Activated CD8-positive, alpha-beta memory T cell treated with anti-CD3 and anti-CD28 coated beads, Interleukin-2, amount 50 U/mL, for 24 hours (primary cell): ENCODE data around the gene PDGFD.

Experiments
- DNase-seq: peaks from one replicate; pipeline ENCODE4 v3.0.0-alpha.2; 2020; ENCODE audit errors: extremely low read depth

PDGFD gene

GRCh38 chr11:103887001-103887658, 276.8 kb downstream of the PDGFD start:
- no peak for DNase-seq

- no peak for DNase-seq
Observed at GRCh38 chr11:103883856-103884255, 280.1 kb downstream of the PDGFD start.

GRCh38 chr11:103883291-103883690, 280.7 kb downstream of the PDGFD start:
- DNase-seq = no peak

GRCh38 chr11:103881584-103881983, 282.4 kb downstream of the PDGFD start:
- no peak for DNase-seq

GRCh38 chr11:103880968-103881367, 283.0 kb downstream of the PDGFD start:
- no peak for DNase-seq

- DNase-seq = no peak
Observed at GRCh38 chr11:103878646-103879045, 285.3 kb downstream of the PDGFD start.

GRCh38 chr11:103877221-103877620, 286.7 kb downstream of the PDGFD start:
- DNase-seq = no peak

- no peak for DNase-seq
Observed at GRCh38 chr11:103875855-103876510, 288.0 kb downstream of the PDGFD start.

GRCh38 chr11:103872748-103873147, 291.2 kb downstream of the PDGFD start:
- no peak for DNase-seq

- DNase-seq = no peak
Observed at GRCh38 chr11:103871923-103872551, 291.9 kb downstream of the PDGFD start.

- no peak for DNase-seq
Observed at GRCh38 chr11:103870821-103871309, 293.1 kb downstream of the PDGFD start.

- DNase-seq = no peak
Observed at GRCh38 chr11:103867481-103867880, 296.5 kb downstream of the PDGFD start.

GRCh38 chr11:103863497-103863896, 300.4 kb downstream of the PDGFD start:
- no peak for DNase-seq

- no peak for DNase-seq
Observed at GRCh38 chr11:103862802-103863174, 301.2 kb downstream of the PDGFD start.

- no peak for DNase-seq
Observed at GRCh38 chr11:103862094-103862801, 301.7 kb downstream of the PDGFD start.
